Measurements from ENCODE around the gene HNF4A.
A peak's percentile ranks its signal among the peaks of the same experiment; 100 is the strongest.
"Not testable (repeated sequence)": the region's sequence is repeated elsewhere in the genome, so short reads cannot be mapped to it uniquely, and the experiment has no call there.

HNF4A gene

GRCh38 chr20:44355498-44356352 is at the start of gene HNF4A:
Gene HNF4A, plus strand, starts transcription at chr20:44355699. Its CDS starts 106 bp downstream, at chr20:44355805.
- no peak for DNase-seq (ENCODE audit: low read depth in 2 of 3, low spot score in 2 of 3)

DNA sequence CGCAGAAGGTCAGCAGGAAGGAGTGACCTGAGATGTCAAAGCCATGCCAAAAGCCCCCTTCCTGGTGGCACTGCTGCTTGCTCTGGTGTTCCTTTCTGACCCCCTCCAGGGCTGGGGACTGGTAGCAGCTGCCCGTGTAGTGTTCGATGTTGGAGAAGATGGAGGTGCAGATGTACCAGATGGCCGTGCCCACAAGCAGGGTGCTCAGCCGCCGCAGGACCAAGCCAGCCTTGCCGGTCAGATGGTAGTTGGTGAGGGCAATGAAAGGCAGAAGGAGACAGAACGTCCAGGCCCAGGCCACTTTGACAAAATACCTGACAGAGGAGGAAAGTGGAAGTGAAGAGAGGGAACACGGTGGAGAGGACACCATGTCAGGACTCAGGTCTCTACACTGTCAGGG is 48.6 kb upstream of the HNF4A start:
- no peak for DNase-seq (ENCODE audit: low read depth in 2 of 3, low spot score in 2 of 3)

DNA sequence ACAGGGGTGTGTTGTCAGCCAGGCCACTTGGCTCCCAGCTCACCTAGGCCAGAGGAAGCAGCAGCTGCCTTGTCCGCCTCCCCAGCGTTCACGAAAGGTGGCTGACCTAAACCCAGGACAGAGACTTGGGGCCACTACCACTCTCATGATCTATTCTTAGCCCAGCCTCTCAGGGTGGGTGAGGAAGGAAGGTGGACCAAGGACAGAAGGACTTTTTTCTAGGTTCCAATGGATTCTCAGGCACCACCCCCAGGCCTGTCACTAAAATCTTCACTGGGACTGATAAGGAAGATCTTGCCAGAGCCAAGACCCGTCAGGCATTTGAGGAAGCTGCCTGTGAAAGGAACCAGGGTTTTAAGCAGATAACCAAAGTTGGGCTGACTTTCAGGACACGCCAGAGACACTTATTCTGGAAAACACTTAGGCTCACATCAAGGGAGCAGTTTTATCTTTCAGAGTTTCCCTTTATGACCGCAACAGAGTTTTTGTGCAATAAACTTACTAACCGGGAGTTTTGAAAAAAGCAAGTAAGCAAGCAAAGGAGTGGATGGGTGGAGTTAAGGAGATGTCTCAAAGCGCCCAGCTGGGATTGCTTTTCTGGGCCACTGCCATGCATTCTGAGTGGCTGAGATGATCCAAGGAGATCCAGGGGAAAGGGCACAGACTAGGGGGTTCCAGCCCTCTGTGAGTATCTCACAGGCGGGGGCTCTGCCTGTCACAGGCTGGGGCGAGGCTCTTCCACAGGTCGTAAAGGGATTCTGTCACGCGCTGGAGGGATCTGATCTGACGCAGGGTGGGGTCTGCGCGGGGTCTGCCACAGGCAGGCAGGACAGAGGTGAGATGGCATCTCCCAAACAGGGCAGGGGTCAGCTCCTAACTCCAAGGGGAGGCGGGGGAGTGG is 45.5 kb upstream of the HNF4A start:
- DNase-seq (ENCODE audit: low read depth in 2 of 3, low spot score in 2 of 3): no peak

DNA sequence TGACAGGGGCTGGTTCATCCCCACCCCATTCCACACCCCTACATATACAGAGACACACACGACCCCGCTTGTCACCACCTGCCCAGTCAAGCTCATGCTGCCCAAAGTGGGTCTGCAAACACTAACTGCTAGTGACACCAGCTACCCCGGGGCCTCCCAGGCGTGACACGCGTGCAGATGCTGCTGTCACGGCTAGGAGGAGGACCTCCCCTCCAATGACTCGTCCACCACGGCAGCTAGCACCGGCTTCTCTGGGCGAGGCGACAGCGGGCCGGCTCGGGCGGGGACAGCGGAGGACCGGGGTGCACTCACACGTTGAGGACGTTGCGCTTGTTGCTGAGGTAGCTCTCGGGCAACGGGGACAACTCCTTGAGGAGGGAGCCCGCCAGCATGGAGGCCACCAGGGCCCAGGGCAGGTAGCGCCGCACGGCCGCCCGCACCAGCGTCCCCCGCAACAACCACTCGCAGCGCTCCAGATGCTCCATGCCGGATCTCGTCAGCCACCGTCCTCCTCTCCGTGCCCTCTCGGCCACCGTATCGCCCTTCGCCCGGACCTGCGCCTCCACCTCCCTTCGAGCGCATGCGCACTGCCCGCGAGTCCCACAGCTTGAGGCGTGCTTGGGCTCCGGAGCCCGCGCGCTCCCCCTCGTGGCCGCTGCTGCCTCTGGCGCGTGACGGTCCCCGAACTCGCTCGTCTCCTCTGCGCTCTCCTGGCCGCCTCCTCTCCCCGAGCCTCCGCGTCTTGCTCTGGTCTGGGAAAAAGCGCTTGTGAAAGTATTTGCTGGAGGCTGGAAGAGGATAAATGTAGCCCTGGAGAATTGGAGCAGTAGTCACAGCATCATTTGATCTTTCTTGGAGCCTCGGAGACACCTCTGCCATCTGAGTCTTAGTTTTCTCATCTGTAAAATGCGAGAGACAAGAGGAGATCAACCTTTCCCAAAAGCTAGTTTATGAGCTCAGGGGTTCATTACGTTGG is 44.5 kb upstream of the HNF4A start, which contains the start of gene FITM2:
FITM2 (minus strand) TSS at position 539 of the 976 bp plus-strand sequence; CDS start at position 485, 54 bp downstream.
- peak; percentile 94 to 99 (median 96) for DNase-seq (ENCODE audit: low read depth in 2 of 3, low spot score in 2 of 3)

- no peak for DNase-seq (ENCODE audit: low read depth in 2 of 3, low spot score in 2 of 3)
These were observed 40.6 kb upstream of the HNF4A start for GRCh38 chr20:44314870-44315269.

DNA sequence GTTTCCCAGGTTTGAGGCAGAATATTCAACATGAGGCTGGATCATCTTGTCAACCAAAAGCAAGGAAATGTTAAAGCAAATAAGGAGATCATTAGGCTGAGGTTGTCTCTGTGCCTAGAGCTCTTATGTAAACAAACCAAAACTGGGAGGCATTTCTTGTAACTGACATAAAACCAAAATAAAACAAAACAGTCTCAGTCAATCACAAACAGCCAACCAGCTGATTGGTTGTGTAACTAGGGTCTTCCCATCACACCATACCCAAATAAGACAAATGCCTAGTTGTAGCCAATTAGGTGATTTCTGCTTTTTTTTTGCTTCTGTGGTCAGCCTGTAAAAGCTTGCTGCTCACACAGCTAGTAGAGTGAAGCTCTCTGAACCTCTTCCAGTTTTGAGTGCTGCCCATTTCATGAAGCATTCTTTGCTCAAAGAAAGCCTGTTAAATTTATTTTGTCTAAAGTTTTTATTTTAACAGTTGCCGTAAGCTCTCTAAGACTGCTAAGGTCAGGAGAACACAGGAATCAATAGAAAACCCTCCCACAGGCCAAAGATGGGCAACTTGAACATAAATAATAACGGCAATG is 35.6 kb upstream of the HNF4A start:
- DNase-seq (ENCODE audit: low read depth in 2 of 3, low spot score in 2 of 3): no peak

- no peak for DNase-seq (ENCODE audit: low read depth in 2 of 3, low spot score in 2 of 3)
These were observed 31.2 kb upstream of the HNF4A start for GRCh38 chr20:44324343-44324742.

GRCh38 chr20:44326391-44327159 is 28.9 kb upstream of the HNF4A start:
- DNase-seq (ENCODE audit: low read depth in 2 of 3, low spot score in 2 of 3): no peak

GRCh38 chr20:44327748-44328147 is 27.8 kb upstream of the HNF4A start:
- DNase-seq (ENCODE audit: low read depth in 2 of 3, low spot score in 2 of 3): not testable (repeated sequence)

- DNase-seq (ENCODE audit: low read depth in 2 of 3, low spot score in 2 of 3): no peak
These were observed 27.1 kb upstream of the HNF4A start for GRCh38 chr20:44328428-44328827.

DNA sequence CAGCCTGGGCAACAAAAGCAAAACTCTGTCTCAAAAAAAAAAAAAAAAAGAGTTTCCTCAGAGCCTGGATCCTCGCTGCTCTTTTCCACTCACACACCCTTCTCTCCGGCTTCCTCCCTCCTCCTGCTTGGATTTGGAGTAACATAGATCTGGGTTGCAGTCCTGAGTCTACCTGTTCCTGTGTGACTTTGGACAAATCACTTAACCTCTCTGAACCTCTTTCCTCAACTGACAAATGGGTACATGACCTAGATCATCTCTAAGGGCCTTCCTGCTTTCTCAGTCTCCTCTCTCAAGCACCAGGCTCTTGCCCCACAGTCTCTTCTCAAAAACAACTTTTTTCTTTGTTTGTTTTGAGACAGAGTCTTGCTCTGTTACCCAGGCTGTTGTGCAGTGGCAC is 24.3 kb upstream of the HNF4A start:
- no peak for DNase-seq (ENCODE audit: low read depth in 2 of 3, low spot score in 2 of 3)

GRCh38 chr20:44334306-44334705 is 21.2 kb upstream of the HNF4A start:
- no peak for DNase-seq (ENCODE audit: low read depth in 2 of 3, low spot score in 2 of 3)

- no peak for DNase-seq (ENCODE audit: low read depth in 2 of 3, low spot score in 2 of 3)
These were observed 20.8 kb upstream of the HNF4A start for GRCh38 chr20:44334709-44335108.

GRCh38 chr20:44335675-44336074 is 19.8 kb upstream of the HNF4A start:
- DNase-seq (ENCODE audit: low read depth in 2 of 3, low spot score in 2 of 3): no peak

DNA sequence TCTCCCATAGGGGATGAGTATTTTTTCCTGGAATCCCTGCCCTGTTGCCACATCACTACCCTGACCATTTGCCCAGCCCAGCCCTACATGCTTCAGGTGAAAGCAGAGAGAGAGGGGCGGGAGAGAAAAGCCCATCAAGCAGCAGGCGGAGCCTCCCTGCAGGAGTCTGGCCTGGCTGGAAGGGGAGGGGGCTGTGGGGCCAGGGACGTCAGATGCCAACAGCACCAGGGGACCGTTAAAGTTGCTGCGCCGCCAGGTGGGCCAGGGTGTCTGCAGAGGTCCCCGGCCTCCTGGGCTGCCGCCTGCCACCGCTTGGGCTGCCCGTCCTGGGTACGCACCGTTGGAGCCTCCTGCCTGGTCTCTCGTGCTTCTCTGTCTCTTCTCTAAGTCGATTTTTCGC is 19.4 kb upstream of the HNF4A start:
- no peak for DNase-seq (ENCODE audit: low read depth in 2 of 3, low spot score in 2 of 3)

GRCh38 chr20:44336725-44337380 is 18.6 kb upstream of the HNF4A start, which contains the start of gene R3HDML:
Gene R3HDML, plus strand, starts transcription at chr20:44337043. Its CDS starts 115 bp downstream, at chr20:44337158.
- no peak for DNase-seq (ENCODE audit: low read depth in 2 of 3, low spot score in 2 of 3)

GRCh38 chr20:44342248-44342647 is 13.3 kb upstream of the HNF4A start:
- DNase-seq (ENCODE audit: low read depth in 2 of 3, low spot score in 2 of 3): no peak

GRCh38 chr20:44343162-44343675 is 12.3 kb upstream of the HNF4A start:
- DNase-seq (ENCODE audit: low read depth in 2 of 3, low spot score in 2 of 3): no peak

DNA sequence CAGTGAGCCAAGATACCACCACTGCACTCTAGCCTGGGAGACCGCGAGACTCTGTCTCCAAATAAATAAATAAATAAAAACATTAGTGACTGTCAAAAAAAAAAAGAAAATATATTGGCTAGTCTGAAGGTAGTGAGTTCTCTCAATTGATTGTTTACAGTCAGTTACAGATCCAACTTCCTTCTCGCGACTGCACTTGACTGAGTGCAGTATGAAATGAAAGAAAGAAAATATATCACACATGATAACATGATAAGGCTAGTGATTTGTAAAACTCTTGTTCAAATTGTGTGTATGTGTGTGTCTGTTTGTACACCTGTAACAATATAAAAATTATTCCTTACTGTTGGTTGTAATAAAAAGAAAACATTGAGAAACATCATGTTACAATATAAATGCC is 10.8 kb upstream of the HNF4A start:
- DNase-seq (ENCODE audit: low read depth in 2 of 3, low spot score in 2 of 3): no peak

Measured in activated CD8-positive, alpha-beta memory T cell treated with anti-CD3 and anti-CD28 coated beads for 48 hours (primary cell).